ENCODE data around the gene TBX1.

The TBX1 gene

DNA sequence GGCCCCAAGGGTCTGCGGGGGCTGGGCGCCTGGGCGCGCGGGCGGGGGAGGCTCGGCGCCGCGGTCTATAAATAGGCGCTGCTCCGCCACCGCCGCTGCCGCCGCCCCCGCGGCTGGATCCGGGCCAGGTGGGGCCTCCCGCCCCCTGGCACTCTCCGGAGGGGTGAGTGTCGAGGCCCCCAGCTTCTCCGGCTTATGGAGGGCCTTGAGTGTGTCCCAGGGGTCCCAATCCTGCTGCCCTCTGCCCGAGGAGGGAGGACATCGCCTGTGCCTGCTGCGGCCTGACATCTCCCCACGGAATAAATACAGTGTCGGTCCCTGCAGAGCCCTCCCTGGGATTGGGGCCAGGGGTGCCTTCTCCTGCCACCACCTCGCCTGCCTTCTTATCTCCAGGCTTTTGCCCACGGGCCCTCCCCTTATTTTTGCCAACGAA is 41.5 kb upstream of the TBX1 start:
- Histone ChIP-seq H3K27ac (no peak overlapping the region), H3K4me3 (ENCODE audit: low read depth, low read length) (peak overlapping the region; percentile 55), H3K27me3 (replicated peaks) (no peaks in the 10 kb centered on the region), H3K36me3 (replicated peaks) (peaks cover 18% of the 10 kb centered on the region)
- TF ChIP-seq CTCF (IDR thresholded peaks at IDR 0.05; ENCODE audit: low read depth, low read length, missing control alignments), result no peak
- in situ Hi-C loops (cut with HindIII; ENCODE audit: low pct_ligation_motif_present, low sequenced_read_pairs), result no loop called here
- DNase-seq, result no peak

DNA sequence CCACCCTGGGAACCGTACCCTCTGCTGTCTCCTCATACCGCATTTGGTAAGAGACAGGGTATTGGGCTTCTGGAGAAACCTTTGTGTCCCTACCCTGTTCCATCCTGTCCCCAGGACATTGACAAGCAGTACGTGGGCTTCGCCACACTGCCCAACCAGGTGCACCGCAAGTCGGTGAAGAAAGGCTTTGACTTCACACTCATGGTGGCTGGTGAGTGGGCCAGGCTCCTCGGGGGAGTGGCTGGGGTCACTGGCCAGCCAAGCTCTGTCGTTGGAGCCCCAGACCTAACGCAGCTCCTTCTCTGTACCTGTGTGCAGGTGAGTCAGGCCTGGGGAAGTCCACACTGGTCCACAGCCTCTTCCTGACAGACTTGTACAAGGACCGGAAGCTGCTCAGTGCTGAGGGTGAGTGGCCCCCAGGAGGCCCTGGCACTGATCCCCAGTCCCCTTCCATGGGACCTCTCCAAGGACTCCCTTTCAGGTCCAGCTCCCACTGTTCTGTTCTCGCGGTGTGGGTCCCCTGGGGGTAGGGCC is 41.0 kb upstream of the TBX1 start:
- in situ Hi-C loops (cut with HindIII; ENCODE audit: low pct_ligation_motif_present, low sequenced_read_pairs), result no loop called here
- no peak for TF ChIP-seq CTCF (IDR thresholded peaks at IDR 0.05; ENCODE audit: low read depth, low read length, missing control alignments)
- peaks cover 18% of the 10 kb centered on the region for H3K36me3 ChIP-seq (replicated peaks)
- H3K4me3 ChIP-seq (ENCODE audit: low read depth, low read length), result no peak overlapping the region
- no peak overlapping the region for H3K27ac ChIP-seq
- no peaks in the 10 kb centered on the region for H3K27me3 ChIP-seq (replicated peaks)
- DNase-seq, result no peak

- in situ Hi-C loops (cut with HindIII; ENCODE audit: low pct_ligation_motif_present, low sequenced_read_pairs), result no loop called here
- Histone ChIP-seq H3K27ac (no peak overlapping the region), H3K4me3 (ENCODE audit: low read depth, low read length) (no peak overlapping the region), H3K36me3 (replicated peaks) (peaks cover 18% of the 10 kb centered on the region), H3K27me3 (replicated peaks) (no peaks in the 10 kb centered on the region)
- no peak for DNase-seq
- no peak for TF ChIP-seq CTCF (IDR thresholded peaks at IDR 0.05; ENCODE audit: low read depth, low read length, missing control alignments)
Observed at GRCh38 chr22:19720150-19720827, 40.3 kb upstream of the TBX1 start.

GRCh38 chr22:19720999-19721329 is 39.6 kb upstream of the TBX1 start:
- Histone ChIP-seq H3K36me3 (replicated peaks) (peaks cover 18% of the 10 kb centered on the region), H3K4me3 (ENCODE audit: low read depth, low read length) (no peak overlapping the region), H3K27me3 (replicated peaks) (no peaks in the 10 kb centered on the region), H3K27ac (no peak overlapping the region)
- in situ Hi-C loops (cut with HindIII; ENCODE audit: low pct_ligation_motif_present, low sequenced_read_pairs), result no loop called here
- DNase-seq, result no peak
- no peak for TF ChIP-seq CTCF (IDR thresholded peaks at IDR 0.05; ENCODE audit: low read depth, low read length, missing control alignments)

DNA sequence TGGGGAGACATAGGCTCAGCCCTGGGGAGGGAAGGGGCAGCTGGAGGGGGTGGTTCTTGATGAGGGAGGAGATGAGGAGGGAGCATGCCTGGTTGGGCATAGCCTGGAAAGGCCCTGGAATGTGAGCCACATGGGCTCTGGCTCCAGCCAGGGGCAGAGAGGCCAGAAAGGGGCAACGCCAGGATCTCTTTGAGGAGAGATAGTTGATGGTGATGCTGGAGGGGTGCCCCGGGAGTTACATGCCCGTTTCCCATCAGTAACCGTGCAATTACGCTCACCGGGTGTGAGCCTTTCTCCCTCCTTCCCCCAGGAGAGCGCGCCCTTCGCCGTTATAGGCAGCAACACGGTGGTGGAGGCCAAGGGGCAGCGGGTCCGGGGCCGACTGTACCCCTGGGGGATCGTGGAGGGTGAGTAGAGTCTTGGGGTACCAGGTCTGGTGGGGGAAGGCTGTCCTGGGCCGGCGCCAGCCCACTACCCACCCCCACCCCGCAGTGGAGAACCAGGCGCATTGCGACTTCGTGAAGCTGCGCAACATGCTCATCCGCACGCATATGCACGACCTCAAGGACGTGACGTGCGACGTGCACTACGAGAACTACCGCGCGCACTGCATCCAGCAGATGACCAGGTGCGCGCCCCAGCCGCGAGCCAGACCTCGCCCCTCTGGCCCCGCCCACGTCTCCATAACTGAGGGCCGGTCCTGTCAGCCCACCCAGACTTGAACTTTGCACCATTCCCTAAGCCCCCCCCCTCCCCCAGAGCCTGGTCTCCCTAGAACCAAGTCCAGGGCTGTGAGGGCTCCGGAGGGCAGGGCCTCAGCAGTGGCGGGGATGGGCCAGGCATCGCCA is 39.0 kb upstream of the TBX1 start:
- H3K27me3 ChIP-seq (replicated peaks), result no peaks in the 10 kb centered on the region

More for the DNA sequence above, 39.0 kb upstream of the TBX1 start:
- TF ChIP-seq CTCF (IDR thresholded peaks at IDR 0.05; ENCODE audit: low read depth, low read length, missing control alignments), result no peak
- Histone ChIP-seq H3K36me3 (replicated peaks) (peaks cover 18% of the 10 kb centered on the region), H3K27ac (no peak overlapping the region), H3K4me3 (ENCODE audit: low read depth, low read length) (no peak overlapping the region)
- in situ Hi-C loops (cut with HindIII; ENCODE audit: low pct_ligation_motif_present, low sequenced_read_pairs), result no loop called here
- DNase-seq, result no peak

All from brain microvascular endothelial cell (primary cell).